HG02610 (cell line): ENCODE results near the gene EZR.
"Not testable (repeated sequence)": the region's sequence is repeated elsewhere in the genome, so short reads cannot be mapped to it uniquely, and the experiment has no call there.

Experiments
- ATAC-seq: cut with Tn5 transposase; IDR thresholded peaks from one replicate; pipeline ENCODE4 v1.9.1; 2021; ENCODE audit warnings: mild to moderate bottlenecking, moderate library complexity; ENCODE audit not compliant: unreplicated experiment

EZR gene

DNA sequence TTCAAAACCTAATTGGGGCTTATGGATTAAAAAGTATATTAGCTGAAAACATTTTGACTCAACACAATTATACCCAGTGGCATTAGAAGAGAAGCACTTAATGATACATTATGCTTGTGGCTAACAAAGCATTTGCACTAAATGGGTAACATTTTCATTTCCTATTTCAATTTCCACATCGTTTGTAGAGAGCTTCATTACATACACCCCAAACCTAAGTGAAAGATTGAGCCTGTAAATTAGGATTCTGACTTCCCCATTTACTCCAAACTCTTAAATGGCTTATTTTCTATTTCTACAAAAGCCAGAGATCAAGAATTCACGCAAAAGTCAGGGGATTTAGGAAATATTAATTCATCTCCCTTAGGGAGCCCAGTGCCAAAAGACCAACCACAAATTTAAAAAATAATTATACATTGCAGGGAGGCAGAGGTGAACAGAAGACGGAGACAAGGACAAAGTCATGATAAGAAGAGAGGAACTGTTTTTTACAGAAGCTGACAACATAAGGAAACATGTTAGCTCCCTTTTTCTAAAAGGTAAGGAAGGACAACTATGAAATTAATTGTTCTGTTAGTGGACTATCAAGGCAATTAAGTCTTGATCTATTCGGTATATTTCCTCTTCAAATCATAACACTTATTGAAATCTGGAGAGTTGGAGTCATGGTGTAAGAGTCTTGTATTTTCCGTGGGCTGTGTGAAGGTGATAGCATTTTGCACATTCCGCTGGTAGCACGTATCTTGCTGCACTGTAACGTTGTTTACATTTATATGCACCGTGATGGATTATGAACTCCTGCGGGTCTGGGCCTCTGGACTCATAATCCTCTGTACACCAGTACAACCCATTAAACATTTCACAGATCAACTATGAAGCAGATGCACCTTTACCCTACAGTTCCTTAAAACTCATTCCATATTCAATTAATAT, 24.8 kb upstream of the EZR start:
- ATAC-seq = no peak

DNA sequence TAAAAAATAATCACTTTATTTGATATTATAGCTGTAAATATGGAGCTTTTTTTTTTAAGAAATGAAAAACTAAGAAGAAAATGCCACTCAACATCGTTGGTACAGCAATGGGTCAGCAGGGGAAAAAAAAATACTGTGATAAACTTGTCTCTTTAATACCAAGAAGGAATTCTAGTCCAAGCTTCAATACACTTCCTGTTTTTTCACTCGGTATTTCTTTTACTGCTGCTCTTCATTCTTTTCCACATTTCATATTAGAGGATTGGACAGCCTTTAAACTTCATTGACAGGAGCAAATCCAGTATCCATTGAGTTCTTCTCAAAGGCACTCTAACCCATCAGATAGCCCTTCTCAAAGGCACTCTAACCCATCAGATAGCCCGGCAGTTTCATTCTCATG, 22.2 kb upstream of the EZR start:
- no peak for ATAC-seq

DNA sequence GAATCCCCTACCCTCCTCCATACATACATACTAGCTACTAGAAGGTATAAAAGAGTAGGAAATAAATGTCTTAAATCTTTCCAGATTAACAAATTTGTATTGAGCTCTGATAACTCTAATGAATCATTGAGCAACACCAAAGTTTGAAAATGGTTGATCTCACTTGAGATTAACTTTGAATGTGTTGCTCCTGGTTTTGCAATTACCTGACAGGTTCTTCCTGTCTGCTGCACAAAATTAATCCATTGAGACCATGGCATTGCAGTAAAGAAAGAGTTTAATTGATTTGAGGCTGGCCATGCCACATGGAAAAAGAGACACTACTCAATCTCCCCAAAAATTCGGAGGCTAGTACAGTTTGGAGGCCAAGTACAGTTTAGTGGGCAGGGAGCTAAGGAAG, 21.3 kb upstream of the EZR start:
- ATAC-seq = no peak

DNA sequence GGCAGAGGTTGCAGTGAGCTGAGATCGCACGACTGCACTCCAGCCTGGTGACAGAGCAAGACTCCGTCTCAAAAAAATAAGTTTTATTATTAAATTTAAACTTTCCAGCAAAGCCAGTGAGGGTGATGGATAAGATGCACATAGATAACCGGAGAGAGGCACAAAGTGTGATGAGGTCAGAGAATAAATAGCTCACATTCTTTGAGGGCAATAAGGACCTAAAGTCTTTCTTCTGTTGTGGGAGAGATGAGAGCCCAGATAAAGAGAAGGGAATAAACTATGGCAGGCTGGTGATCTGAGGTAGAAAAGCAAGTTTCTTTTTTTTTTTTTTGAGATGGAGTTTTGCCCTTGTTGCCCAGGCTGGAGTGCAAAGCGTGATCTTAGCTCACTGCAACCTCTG, 20.6 kb upstream of the EZR start:
- no peak for ATAC-seq

GRCh38 chr6:158838790-158839189, 19.6 kb upstream of the EZR start:
- ATAC-seq = not testable (repeated sequence)

GRCh38 chr6:158837684-158838625, 18.8 kb upstream of the EZR start:
- no peak for ATAC-seq

- ATAC-seq = no peak
These were observed 17.6 kb upstream of the EZR start for GRCh38 chr6:158836625-158837311.

- ATAC-seq = no peak
These were observed 16.6 kb upstream of the EZR start for GRCh38 chr6:158835616-158836221.

GRCh38 chr6:158834675-158835385, 15.7 kb upstream of the EZR start:
- no peak for ATAC-seq

GRCh38 chr6:158832807-158833206, 13.6 kb upstream of the EZR start:
- ATAC-seq = not testable (repeated sequence)

DNA sequence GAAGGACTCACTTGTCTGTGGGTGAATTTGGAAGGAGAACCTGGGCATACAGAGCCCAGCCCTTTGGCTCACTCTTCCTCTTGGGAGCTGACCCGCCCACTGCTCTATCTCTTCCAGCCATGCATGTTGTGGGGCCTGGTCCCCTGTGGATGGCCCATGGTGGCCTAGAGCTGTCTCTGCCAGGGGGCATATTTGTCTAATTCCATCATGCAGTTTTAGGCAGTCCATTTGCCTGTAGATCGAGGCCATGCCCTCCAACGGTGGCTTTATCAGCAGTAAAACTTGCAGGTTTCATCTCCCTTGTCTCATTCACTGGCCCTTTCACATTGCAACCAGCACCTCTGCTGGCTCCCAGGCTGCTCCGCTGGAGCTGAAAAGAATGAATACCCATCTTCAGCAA, 12.9 kb upstream of the EZR start:
- no peak for ATAC-seq

GRCh38 chr6:158831571-158831970, 12.4 kb upstream of the EZR start:
- ATAC-seq = no peak

GRCh38 chr6:158830736-158831135, 11.6 kb upstream of the EZR start:
- ATAC-seq = no peak

- no peak for ATAC-seq
These were observed 9.6 kb upstream of the EZR start for GRCh38 chr6:158828807-158829206.

DNA sequence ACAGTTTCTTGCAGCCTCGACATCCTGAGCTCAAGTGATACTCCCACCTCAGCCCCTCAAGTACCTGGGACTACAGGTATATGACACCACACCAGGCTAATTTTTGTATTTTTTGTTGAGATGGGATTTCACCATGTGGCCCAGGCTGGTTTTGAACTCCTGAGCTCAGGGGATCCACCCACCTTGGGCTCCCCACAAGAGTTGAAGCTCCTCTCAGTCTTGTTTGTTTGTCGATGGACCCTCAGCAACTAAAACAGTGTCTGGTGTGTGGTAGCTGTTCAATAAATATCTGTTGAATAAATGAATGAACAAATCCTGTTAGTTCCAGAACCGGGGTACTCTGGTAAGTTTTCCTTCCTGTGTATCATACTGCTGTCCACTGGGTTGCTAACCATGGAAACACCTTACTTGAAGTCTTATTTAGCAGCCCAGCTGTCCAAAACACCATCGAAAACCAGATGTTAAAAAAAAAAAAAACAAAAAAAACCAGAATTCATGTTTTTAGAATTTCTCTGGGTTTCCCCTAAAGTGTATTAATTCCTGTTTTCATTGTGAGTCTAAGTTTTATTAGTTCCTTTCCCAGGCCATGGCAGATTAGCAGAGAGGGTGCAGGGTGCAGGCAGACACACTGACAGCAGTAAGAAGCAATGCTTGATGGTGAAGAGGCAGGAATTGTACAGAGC, 7.8 kb upstream of the EZR start:
- peak; percentile 60 for ATAC-seq

- ATAC-seq = no peak
These were observed 6.8 kb upstream of the EZR start for GRCh38 chr6:158825951-158826306.

DNA sequence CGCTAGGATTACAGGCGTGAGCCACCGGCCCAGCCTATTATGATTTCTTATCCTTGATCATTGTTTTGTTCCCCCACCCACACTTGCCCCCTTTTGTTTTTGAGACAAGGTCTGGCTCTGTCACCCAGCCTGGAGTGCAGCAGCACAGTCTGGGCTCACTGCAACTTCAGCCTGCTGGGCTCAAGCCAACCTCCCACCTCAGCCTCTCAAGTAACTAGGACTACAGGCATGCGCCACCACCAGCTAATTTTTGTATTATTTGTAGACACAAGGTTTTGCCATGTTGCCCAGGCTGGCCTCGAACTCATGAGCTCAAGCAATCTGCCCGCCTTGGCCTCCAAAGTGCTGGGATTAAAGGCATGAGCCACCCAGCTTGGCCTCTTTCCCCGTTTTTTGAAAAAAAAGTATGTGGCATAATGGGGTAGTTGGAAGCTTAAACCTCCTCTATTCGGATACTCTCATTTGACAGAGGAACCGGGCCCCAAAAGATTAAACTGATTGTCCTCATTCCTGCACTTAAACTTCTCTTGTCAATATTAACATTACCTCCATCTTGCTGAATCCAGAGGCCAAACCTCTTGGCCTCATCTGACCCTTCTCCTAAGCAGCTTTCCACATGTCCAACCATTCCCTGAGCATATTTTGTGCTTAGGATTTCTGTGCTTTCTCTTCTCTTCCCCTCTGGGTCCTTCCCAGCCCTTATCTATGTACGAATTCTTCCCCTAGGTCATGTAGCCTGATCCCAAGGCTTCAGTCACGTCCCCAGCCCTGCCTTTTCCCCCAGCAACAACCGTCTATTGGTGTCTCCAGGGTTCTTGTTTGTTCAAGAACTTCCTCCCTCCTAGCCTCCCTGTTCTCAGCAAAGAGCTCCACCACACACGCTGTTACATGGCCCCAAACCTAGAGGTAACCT, 6.1 kb upstream of the EZR start:
- ATAC-seq = no peak

DNA sequence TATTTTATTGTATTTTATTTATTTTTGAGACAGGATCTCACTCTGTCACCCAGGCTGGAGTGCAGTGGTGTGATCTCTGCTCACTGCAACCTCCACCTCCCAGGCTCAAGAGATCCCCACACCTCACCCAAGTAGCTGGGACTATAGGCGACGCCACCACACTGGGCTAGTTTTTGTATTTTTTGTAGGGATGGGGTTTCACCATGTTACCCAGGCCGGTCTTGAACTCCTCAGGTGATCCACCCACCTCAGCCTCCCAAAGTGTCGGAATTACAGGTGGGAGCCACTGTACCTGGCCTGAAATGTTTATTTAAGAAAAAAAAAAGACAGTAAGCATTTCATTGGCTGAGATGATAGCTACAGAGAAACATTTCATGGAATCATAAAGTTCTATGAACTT, 4.4 kb upstream of the EZR start:
- not testable (repeated sequence) for ATAC-seq
